Activated T-helper 2 cell treated with anti-CD3 and anti-CD28 coated beads, Interferon-gamma antibody, Interleukin-2, Interleukin-4, amounts not matched to agents 10 μg/mL and 5 μg/mL and 100 μg/mL, durations not matched to agents 14 hours and 24 hours and 36 hours (primary cell): ENCODE data around the gene NDUFV3. TPM values are rescaled to one million over a fixed set of nuclear protein-coding genes. Genes with fewer than 3 reads are reported as not detected.

Experiments
- DNase-seq: peaks from one replicate; pipeline ENCODE4 v3.0.0; 2021; ENCODE audit warnings: low spot score
- H3K27ac Mint-ChIP-seq: one replicate; pipeline ENCODE4 v1.8.0; 2021; ENCODE audit warnings: mixed read lengths
- H3K27me3 Mint-ChIP-seq: one replicate; pipeline ENCODE4 v1.8.0; 2021; ENCODE audit warnings: low read depth, mixed read lengths
- H3K36me3 Mint-ChIP-seq: one replicate; pipeline ENCODE4 v1.8.0; 2021; ENCODE audit warnings: low read depth, mixed read lengths
- H3K4me1 Mint-ChIP-seq: one replicate; pipeline ENCODE4 v1.8.0; 2021; ENCODE audit warnings: low read depth, mixed read lengths
- H3K4me3 Mint-ChIP-seq: one replicate; pipeline ENCODE4 v1.8.0; 2021; ENCODE audit warnings: low read depth, mild to moderate bottlenecking, moderate library complexity, mixed read lengths
- H3K9me3 Mint-ChIP-seq: one replicate; pipeline ENCODE4 v1.8.0; 2021; ENCODE audit warnings: mixed read lengths
- intact Hi-C: fragments of 100-400 bp; cut with micrococcal nuclease; formaldehyde crosslinking; loops from one replicate; pipeline ENCODE4 v1.15.1; 2023
- total RNA-seq: library from RNA; stranded (reverse); gene quantifications from 2 replicates; pipeline ENCODE4 v1.2.3, GENCODE V29; 2022

NDUFV3 gene
- total RNA-seq, 1 donor from 2014 or later, result 45.9 TPM

GRCh38 chr21:42962380-42963007, 69.4 kb downstream of the NDUFV3 start:
- Mint-ChIP-seq H3K4me1 (peaks cover 2% of the 10 kb centered on the region), H3K27me3 (peaks cover 2% of the 10 kb centered on the region), H3K36me3 (no peaks in the 10 kb centered on the region), H3K9me3 (no peaks in the 10 kb centered on the region), H3K27ac (no peak overlapping the region), H3K4me3 (no peak overlapping the region)
- intact Hi-C loops, result no loop called here
- DNase-seq, result no peak

Other genes with a start within 250 kb of the NDUFV3 start
- gene PDE9A, start 239.7 kb upstream of the NDUFV3 start, total RNA-seq, result 16.6 and 17.5 TPM in 2 replicates
- 62.2 and 65.6 TPM in 2 replicates for gene WDR4, start 13.8 kb upstream of the NDUFV3 start, total RNA-seq
- gene ERVH48-1, start 32.3 kb downstream of the NDUFV3 start, total RNA-seq, result 0.21 and 0.30 TPM in 2 replicates
- 25.6 and 26.9 TPM in 2 replicates for gene PKNOX1, start 81.3 kb downstream of the NDUFV3 start, total RNA-seq
- 45.8 and 49.0 TPM in 2 replicates for gene CBS, start 182.5 kb downstream of the NDUFV3 start, total RNA-seq
- 8.7 and 11.6 TPM in 2 replicates for gene U2AF1, start 214.3 kb downstream of the NDUFV3 start, total RNA-seq